ENCODE data around the gene IGIP. TPM values are rescaled to one million over a fixed set of nuclear protein-coding genes. Genes with fewer than 3 reads are reported as not detected.

The IGIP gene
- total RNA-seq, 1 donor from 2014 or later = 2.6 TPM

DNA sequence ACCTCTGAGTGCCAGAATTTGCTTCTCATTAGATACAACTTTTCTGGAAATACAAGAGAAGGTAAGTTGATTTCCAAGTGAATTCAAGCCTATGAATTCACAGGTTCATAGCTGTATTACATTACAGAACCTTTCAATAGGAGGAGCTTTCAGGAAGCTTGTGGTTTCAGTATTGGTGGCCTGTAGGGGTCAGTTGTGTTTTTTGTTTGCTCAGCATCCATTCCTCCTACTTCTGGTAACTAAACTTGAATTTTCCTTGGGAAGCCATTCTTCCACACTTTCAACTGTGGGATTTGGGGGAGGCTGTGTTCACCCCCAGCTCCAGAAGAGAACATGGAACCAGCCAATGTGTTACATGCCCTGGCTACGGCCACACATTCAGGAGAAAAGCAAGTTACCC is 43.7 kb downstream of the IGIP start:
- no peaks in the 10 kb centered on the region for H3K36me3 Mint-ChIP-seq
- TF ChIP-seq, protein P1, sequence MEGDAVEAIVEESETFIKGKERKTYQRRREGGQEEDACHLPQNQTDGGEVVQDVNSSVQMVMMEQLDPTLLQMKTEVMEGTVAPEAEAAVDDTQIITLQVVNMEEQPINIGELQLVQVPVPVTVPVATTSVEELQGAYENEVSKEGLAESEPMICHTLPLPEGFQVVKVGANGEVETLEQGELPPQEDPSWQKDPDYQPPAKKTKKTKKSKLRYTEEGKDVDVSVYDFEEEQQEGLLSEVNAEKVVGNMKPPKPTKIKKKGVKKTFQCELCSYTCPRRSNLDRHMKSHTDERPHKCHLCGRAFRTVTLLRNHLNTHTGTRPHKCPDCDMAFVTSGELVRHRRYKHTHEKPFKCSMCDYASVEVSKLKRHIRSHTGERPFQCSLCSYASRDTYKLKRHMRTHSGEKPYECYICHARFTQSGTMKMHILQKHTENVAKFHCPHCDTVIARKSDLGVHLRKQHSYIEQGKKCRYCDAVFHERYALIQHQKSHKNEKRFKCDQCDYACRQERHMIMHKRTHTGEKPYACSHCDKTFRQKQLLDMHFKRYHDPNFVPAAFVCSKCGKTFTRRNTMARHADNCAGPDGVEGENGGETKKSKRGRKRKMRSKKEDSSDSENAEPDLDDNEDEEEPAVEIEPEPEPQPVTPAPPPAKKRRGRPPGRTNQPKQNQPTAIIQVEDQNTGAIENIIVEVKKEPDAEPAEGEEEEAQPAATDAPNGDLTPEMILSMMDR (conservative IDR thresholded peaks at IDR 0.05) = no peak
- no peak for DNase-seq (ENCODE audit: extremely low spot score, unreplicated experiment)
- H3K4me1 Mint-ChIP-seq (ENCODE audit: unreplicated experiment) = peaks cover 15% of the 10 kb centered on the region
- H3K9me3 Mint-ChIP-seq = no peaks in the 10 kb centered on the region
- H3K4me3 Mint-ChIP-seq = no peak overlapping the region
- H3K27ac Mint-ChIP-seq = no peak overlapping the region
- H3K27me3 Mint-ChIP-seq = peaks cover 13% of the 10 kb centered on the region

DNA sequence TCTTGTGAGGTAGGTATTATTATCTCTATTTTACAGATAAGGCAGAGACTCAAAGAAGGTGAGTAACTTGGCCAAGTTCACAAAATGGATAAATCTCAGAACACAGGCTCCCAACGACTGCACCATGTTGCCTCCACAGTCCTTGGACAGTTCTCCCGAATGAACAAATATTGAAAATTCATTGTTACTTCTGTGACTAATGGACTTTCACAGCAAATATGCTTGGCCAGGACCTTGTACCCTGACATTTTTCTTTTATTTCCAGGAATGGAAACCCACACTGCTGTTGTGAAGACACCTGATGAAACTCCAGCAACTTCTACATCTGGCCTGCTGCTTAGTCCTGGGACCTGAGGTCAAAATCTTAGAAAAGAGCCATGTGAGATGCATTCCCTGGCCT is 46.7 kb downstream of the IGIP start:
- TF ChIP-seq, protein P1 (conservative IDR thresholded peaks at IDR 0.05) = no peak
- H3K27me3 Mint-ChIP-seq = peaks cover 13% of the 10 kb centered on the region
- H3K36me3 Mint-ChIP-seq = no peaks in the 10 kb centered on the region
- H3K4me1 Mint-ChIP-seq (ENCODE audit: unreplicated experiment) = peaks cover 11% of the 10 kb centered on the region
- no peak for DNase-seq (ENCODE audit: extremely low spot score, unreplicated experiment)
- no peak overlapping the region for H3K4me3 Mint-ChIP-seq
- H3K27ac Mint-ChIP-seq = no peak overlapping the region
- no peaks in the 10 kb centered on the region for H3K9me3 Mint-ChIP-seq

DNA sequence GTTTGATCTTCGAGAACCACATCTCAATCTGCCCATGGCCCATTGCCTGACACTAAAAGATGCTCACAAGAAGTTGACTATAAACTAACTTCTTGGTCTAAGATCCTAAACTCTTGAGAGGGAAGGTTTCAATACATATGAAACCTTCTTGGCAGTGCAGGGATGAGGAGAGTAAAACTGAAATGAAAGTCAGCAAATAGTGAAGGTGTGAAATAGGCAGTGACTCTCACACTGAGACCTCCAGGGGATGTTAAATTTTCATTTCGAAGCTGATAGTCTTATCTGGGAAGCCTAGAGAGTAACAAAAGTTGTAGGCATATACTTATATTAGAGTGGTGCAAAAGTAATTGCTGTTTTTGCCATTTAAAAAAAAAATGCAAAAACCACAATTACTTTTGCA is 48.3 kb downstream of the IGIP start:
- Mint-ChIP-seq H3K9me3 (no peaks in the 10 kb centered on the region), H3K4me3 (peak overlapping the region; percentile 92), H3K27me3 (peaks cover 13% of the 10 kb centered on the region), H3K36me3 (no peaks in the 10 kb centered on the region), H3K27ac (peak overlapping the region; percentile 97), H3K4me1 (ENCODE audit: unreplicated experiment) (peaks cover 5% of the 10 kb centered on the region)
- TF ChIP-seq, protein P1 (conservative IDR thresholded peaks at IDR 0.05) = no peak
- DNase-seq (ENCODE audit: extremely low spot score, unreplicated experiment) = no peak

DNA sequence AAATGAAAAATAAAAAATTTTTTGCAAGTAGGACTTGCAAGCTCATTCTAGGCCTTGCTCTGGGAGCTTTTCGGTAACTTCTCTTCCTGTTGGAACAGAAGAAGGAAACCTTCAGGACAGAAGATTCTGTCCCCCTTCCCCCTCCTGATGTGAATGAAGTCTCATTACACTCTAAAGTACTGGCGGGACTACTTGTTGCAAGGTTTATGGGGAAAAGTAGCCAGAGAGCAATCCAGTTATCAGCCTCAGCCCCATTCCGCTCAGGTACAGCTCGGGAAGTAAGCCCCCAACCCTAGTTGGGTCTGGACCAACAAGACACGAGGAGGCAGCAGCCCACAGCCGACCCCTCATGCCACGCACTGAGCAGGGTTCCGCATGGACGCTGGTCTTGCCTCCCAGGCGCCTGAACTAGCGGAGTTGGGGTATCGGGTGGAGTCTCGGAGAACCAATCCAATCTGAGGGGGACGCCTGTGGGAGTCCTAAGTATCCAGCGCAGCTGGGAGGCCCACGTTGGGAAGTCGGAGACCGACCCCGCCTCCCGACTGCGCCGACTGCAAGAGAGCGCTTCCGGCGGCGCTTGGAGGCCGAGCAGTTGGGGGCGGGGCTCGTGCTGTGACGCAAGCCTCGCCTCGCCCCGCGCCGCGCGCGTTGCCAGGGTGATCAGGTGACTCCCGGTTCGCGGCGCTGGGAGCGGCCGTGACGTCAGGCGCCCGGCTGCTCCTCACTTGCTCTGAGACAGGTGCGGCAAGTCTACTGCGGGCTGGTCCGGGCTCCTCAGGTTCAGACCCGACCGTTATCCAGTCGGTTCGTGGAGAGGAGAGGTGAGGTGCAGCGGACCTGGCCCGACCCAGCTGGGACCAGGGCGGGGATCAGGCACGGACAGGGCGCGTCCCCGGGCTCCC is 49.0 kb downstream of the IGIP start, which contains the start of gene CYSTM1:
Gene CYSTM1, plus strand, starts transcription at position 724 of the 902 bp plus-strand sequence. CDS start 19,278 bp downstream, outside the sequence.
- H3K27me3 Mint-ChIP-seq = peaks cover 13% of the 10 kb centered on the region
- no peaks in the 10 kb centered on the region for H3K36me3 Mint-ChIP-seq
- H3K4me3 Mint-ChIP-seq = peak within 1 kb of the TSS; percentile 96
- TF ChIP-seq, protein P1 (conservative IDR thresholded peaks at IDR 0.05) = peak; percentile 12
- peak within 1 kb of the TSS; percentile 99 for H3K27ac Mint-ChIP-seq
- peak; percentile 97 for DNase-seq (ENCODE audit: extremely low spot score, unreplicated experiment)
- H3K9me3 Mint-ChIP-seq = no peaks in the 10 kb centered on the region
- peaks cover 5% of the 10 kb centered on the region for H3K4me1 Mint-ChIP-seq (ENCODE audit: unreplicated experiment)

DNA sequence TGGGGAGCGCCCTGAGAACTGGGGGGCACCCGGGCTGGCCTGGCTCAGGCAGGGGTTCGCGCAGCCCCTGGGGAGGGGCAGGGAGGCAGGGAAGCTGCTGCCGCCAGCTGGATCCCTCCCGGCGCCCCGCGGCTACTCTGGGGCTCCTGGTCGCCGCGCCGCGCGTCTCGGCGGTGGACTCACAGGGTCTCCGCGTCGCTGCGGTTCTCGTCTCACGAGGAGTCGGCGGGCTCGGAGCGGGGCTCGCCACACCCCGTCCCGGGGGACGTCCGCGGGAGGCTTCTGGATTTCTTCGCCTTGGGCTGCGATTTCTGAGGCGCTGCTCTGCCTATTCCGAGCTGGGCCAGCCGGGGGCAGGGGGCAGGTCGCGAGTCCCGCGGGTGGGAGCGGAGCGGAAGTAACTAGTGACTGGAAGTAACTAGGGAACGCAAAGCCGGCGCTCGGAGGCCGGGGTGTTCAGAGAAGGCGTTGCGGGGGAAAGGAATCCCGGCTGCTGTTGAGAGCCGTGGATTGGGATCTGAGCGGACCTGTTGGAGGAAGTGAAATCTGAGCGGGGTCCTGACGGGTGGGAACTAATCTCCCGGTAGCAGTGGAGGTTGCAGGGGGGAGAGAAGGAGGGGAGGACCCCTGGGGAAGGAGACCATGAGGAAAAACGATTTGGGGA is 49.8 kb downstream of the IGIP start:
- TF ChIP-seq, protein P1 (conservative IDR thresholded peaks at IDR 0.05) = peak; percentile 43
- Mint-ChIP-seq H3K9me3 (no peaks in the 10 kb centered on the region), H3K27ac (peak overlapping the region; percentile 99), H3K4me3 (peak overlapping the region; percentile 96), H3K4me1 (ENCODE audit: unreplicated experiment) (peaks cover 5% of the 10 kb centered on the region), H3K36me3 (no peaks in the 10 kb centered on the region), H3K27me3 (peaks cover 13% of the 10 kb centered on the region)
- DNase-seq (ENCODE audit: extremely low spot score, unreplicated experiment) = peak; percentile 80

All from type B pancreatic cell (in vitro differentiated cells).